ENCODE measurements around the gene FOXA1.

The FOXA1 gene

GRCh38 chr14:37585971-37586796, 8.9 kb downstream of the FOXA1 start:
- H3K4me3 ChIP-seq (ENCODE audit: low read length): no peak overlapping the region
- H3K9ac ChIP-seq (ENCODE audit: low read length): no peak overlapping the region
- no peaks in the 10 kb centered on the region for H3K9me3 ChIP-seq (ENCODE audit: control insufficient read depth, low read depth, low read length)
- H3K27me3 ChIP-seq (ENCODE audit: control insufficient read depth, insufficient read depth, low read length): peaks cover 100% of the 10 kb centered on the region
- no peaks in the 10 kb centered on the region for H3K36me3 ChIP-seq (ENCODE audit: control insufficient read depth, low read depth, low read length)
- H3K4me1 ChIP-seq (ENCODE audit: control insufficient read depth, low read depth, low read length): peaks cover 30% of the 10 kb centered on the region
- H3K27ac ChIP-seq (ENCODE audit: low read length): no peak overlapping the region

- Histone ChIP-seq H3K9ac (ENCODE audit: low read length) (no peak overlapping the region), H3K4me1 (ENCODE audit: control insufficient read depth, low read depth, low read length) (peaks cover 28% of the 10 kb centered on the region), H3K27ac (ENCODE audit: low read length) (no peak overlapping the region), H3K27me3 (ENCODE audit: control insufficient read depth, insufficient read depth, low read length) (peaks cover 100% of the 10 kb centered on the region), H3K9me3 (ENCODE audit: control insufficient read depth, low read depth, low read length) (no peaks in the 10 kb centered on the region), H3K4me3 (ENCODE audit: low read length) (peak overlapping the region; percentile 24), H3K36me3 (ENCODE audit: control insufficient read depth, low read depth, low read length) (no peaks in the 10 kb centered on the region)
Measured at GRCh38 chr14:37585101-37585511, 9.9 kb downstream of the FOXA1 start.

- H3K27ac ChIP-seq (ENCODE audit: low read length): no peak overlapping the region
- H3K9me3 ChIP-seq (ENCODE audit: control insufficient read depth, low read depth, low read length): no peaks in the 10 kb centered on the region
- no peak overlapping the region for H3K9ac ChIP-seq (ENCODE audit: low read length)
- peaks cover 100% of the 10 kb centered on the region for H3K27me3 ChIP-seq (ENCODE audit: control insufficient read depth, insufficient read depth, low read length)
- H3K4me3 ChIP-seq (ENCODE audit: low read length): peak overlapping the region; percentile 24
- peaks cover 26% of the 10 kb centered on the region for H3K4me1 ChIP-seq (ENCODE audit: control insufficient read depth, low read depth, low read length)
- no peaks in the 10 kb centered on the region for H3K36me3 ChIP-seq (ENCODE audit: control insufficient read depth, low read depth, low read length)
Measured at GRCh38 chr14:37584211-37585100, 10.6 kb downstream of the FOXA1 start.

- H3K4me1 ChIP-seq (ENCODE audit: control insufficient read depth, low read depth, low read length): peaks cover 18% of the 10 kb centered on the region
- peak overlapping the region; percentile 37 for H3K4me3 ChIP-seq (ENCODE audit: low read length)
- H3K9me3 ChIP-seq (ENCODE audit: control insufficient read depth, low read depth, low read length): no peaks in the 10 kb centered on the region
- peaks cover 100% of the 10 kb centered on the region for H3K27me3 ChIP-seq (ENCODE audit: control insufficient read depth, insufficient read depth, low read length)
- H3K27ac ChIP-seq (ENCODE audit: low read length): no peak overlapping the region
- no peaks in the 10 kb centered on the region for H3K36me3 ChIP-seq (ENCODE audit: control insufficient read depth, low read depth, low read length)
- H3K9ac ChIP-seq (ENCODE audit: low read length): no peak overlapping the region
Measured at GRCh38 chr14:37583358-37584210, 11.5 kb downstream of the FOXA1 start.

GRCh38 chr14:37580146-37580545, 14.9 kb downstream of the FOXA1 start:
- Histone ChIP-seq H3K4me3 (ENCODE audit: low read length) (no peak overlapping the region), H3K36me3 (ENCODE audit: control insufficient read depth, low read depth, low read length) (no peaks in the 10 kb centered on the region), H3K4me1 (ENCODE audit: control insufficient read depth, low read depth, low read length) (no peaks in the 10 kb centered on the region), H3K9ac (ENCODE audit: low read length) (no peak overlapping the region), H3K27ac (ENCODE audit: low read length) (no peak overlapping the region), H3K9me3 (ENCODE audit: control insufficient read depth, low read depth, low read length) (no peaks in the 10 kb centered on the region), H3K27me3 (ENCODE audit: control insufficient read depth, insufficient read depth, low read length) (peaks cover 73% of the 10 kb centered on the region)

- Histone ChIP-seq H3K36me3 (ENCODE audit: control insufficient read depth, low read depth, low read length) (no peaks in the 10 kb centered on the region), H3K27ac (ENCODE audit: low read length) (no peak overlapping the region), H3K4me3 (ENCODE audit: low read length) (no peak overlapping the region), H3K9me3 (ENCODE audit: control insufficient read depth, low read depth, low read length) (no peaks in the 10 kb centered on the region), H3K9ac (ENCODE audit: low read length) (no peak overlapping the region), H3K4me1 (ENCODE audit: control insufficient read depth, low read depth, low read length) (no peaks in the 10 kb centered on the region), H3K27me3 (ENCODE audit: control insufficient read depth, insufficient read depth, low read length) (peaks cover 65% of the 10 kb centered on the region)
Measured at GRCh38 chr14:37579274-37579673, 15.8 kb downstream of the FOXA1 start.

- peaks cover 5% of the 10 kb centered on the region for H3K27me3 ChIP-seq (ENCODE audit: control insufficient read depth, insufficient read depth, low read length)
- H3K9ac ChIP-seq (ENCODE audit: low read length): no peak overlapping the region
- no peak overlapping the region for H3K4me3 ChIP-seq (ENCODE audit: low read length)
- H3K4me1 ChIP-seq (ENCODE audit: control insufficient read depth, low read depth, low read length): no peaks in the 10 kb centered on the region
- no peaks in the 10 kb centered on the region for H3K36me3 ChIP-seq (ENCODE audit: control insufficient read depth, low read depth, low read length)
- H3K27ac ChIP-seq (ENCODE audit: low read length): no peak overlapping the region
- H3K9me3 ChIP-seq (ENCODE audit: control insufficient read depth, low read depth, low read length): no peaks in the 10 kb centered on the region
Measured at GRCh38 chr14:37573356-37573755, 21.7 kb downstream of the FOXA1 start.

- Histone ChIP-seq H3K9me3 (ENCODE audit: control insufficient read depth, low read depth, low read length) (no peaks in the 10 kb centered on the region), H3K27me3 (ENCODE audit: control insufficient read depth, insufficient read depth, low read length) (no peaks in the 10 kb centered on the region), H3K27ac (ENCODE audit: low read length) (no peak overlapping the region), H3K4me1 (ENCODE audit: control insufficient read depth, low read depth, low read length) (peaks cover 8% of the 10 kb centered on the region), H3K36me3 (ENCODE audit: control insufficient read depth, low read depth, low read length) (no peaks in the 10 kb centered on the region), H3K9ac (ENCODE audit: low read length) (no peak overlapping the region), H3K4me3 (ENCODE audit: low read length) (no peak overlapping the region)
Measured at GRCh38 chr14:37571391-37571790, 23.7 kb downstream of the FOXA1 start.

- Histone ChIP-seq H3K4me3 (ENCODE audit: low read length) (no peak overlapping the region), H3K27me3 (ENCODE audit: control insufficient read depth, insufficient read depth, low read length) (no peaks in the 10 kb centered on the region), H3K9ac (ENCODE audit: low read length) (no peak overlapping the region), H3K9me3 (ENCODE audit: control insufficient read depth, low read depth, low read length) (no peaks in the 10 kb centered on the region), H3K36me3 (ENCODE audit: control insufficient read depth, low read depth, low read length) (no peaks in the 10 kb centered on the region), H3K4me1 (ENCODE audit: control insufficient read depth, low read depth, low read length) (peaks cover 11% of the 10 kb centered on the region), H3K27ac (ENCODE audit: low read length) (no peak overlapping the region)
Measured at GRCh38 chr14:37569729-37570128, 25.3 kb downstream of the FOXA1 start.

- Histone ChIP-seq H3K4me1 (ENCODE audit: control insufficient read depth, low read depth, low read length) (peaks cover 11% of the 10 kb centered on the region), H3K9ac (ENCODE audit: low read length) (no peak overlapping the region), H3K4me3 (ENCODE audit: low read length) (no peak overlapping the region), H3K27ac (ENCODE audit: low read length) (no peak overlapping the region), H3K9me3 (ENCODE audit: control insufficient read depth, low read depth, low read length) (no peaks in the 10 kb centered on the region), H3K27me3 (ENCODE audit: control insufficient read depth, insufficient read depth, low read length) (no peaks in the 10 kb centered on the region), H3K36me3 (ENCODE audit: control insufficient read depth, low read depth, low read length) (no peaks in the 10 kb centered on the region)
Measured at GRCh38 chr14:37566811-37567371, 28.2 kb downstream of the FOXA1 start.

GRCh38 chr14:37565550-37565949, 29.5 kb downstream of the FOXA1 start:
- H3K27me3 ChIP-seq (ENCODE audit: control insufficient read depth, insufficient read depth, low read length): no peaks in the 10 kb centered on the region
- no peak overlapping the region for H3K4me3 ChIP-seq (ENCODE audit: low read length)
- H3K9ac ChIP-seq (ENCODE audit: low read length): no peak overlapping the region
- peaks cover 11% of the 10 kb centered on the region for H3K4me1 ChIP-seq (ENCODE audit: control insufficient read depth, low read depth, low read length)
- no peak overlapping the region for H3K27ac ChIP-seq (ENCODE audit: low read length)
- H3K36me3 ChIP-seq (ENCODE audit: control insufficient read depth, low read depth, low read length): no peaks in the 10 kb centered on the region
- no peaks in the 10 kb centered on the region for H3K9me3 ChIP-seq (ENCODE audit: control insufficient read depth, low read depth, low read length)
